Left colon (tissue), 2 donors: Measurements from ENCODE around the gene OSBP. TPM values are rescaled to one million over a fixed set of nuclear protein-coding genes. Genes with fewer than 3 reads are reported as not detected.
A peak's percentile ranks its signal among the peaks of the same experiment; 100 is the strongest.
"Not testable (repeated sequence)": the region's sequence is repeated elsewhere in the genome, so short reads cannot be mapped to it uniquely, and the experiment has no call there.

Experiments used
- ATAC-seq: fragments of 200-7000 bp; cut with Tn5 transposase; one replicate; pipeline ENCODE4 v1.9.1; 2020; ENCODE audit warnings: mild to moderate bottlenecking, moderate library complexity
- DNase-seq, 2 donors: peaks; one replicate each; pipeline ENCODE4 v3.0.0-alpha.2; 2020
- intact Hi-C, 2 donors: fragments of 100-400 bp; cut with DNase I in 1 of 2; cut with micrococcal nuclease in 1 of 2; formaldehyde crosslinking; loops; one replicate each; pipeline versions ENCODE4 v1.11.2 to v1.14.0; 2022; cut with DNase I, micrococcal nuclease
- total RNA-seq, 2 donors: library from RNA; stranded (reverse); fragmentation: NEBNext Ultra II Directional; extraction: Animal tissue kit (Norgen Biotek cat#: 25700); gene quantifications; one replicate each; pipeline ENCODE4 v1.2.1, GENCODE V29; 2021
- donor health status: DM: no; HTN: no; CAD: no.
- donor health status: DM: yes; HTN: yes; CAD: no.

The OSBP gene
- total RNA-seq, 2 donors from 2014 or later, result 51.3 to 62.1 TPM

- intact Hi-C loops, result no loop called here
- DNase-seq (no peak), ATAC-seq (no peak)
These were observed 55.7 kb downstream of the OSBP start for GRCh38 chr11:59559886-59560285.

- no peak for DNase-seq
- intact Hi-C loops, result no loop called here
- ATAC-seq, result no peak
These were observed 57.3 kb downstream of the OSBP start for GRCh38 chr11:59558270-59558643.

- DNase-seq (no peak), ATAC-seq (no peak)
- intact Hi-C loops, result no loop called here
These were observed 58.6 kb downstream of the OSBP start for GRCh38 chr11:59556917-59557348.

- ATAC-seq (no peak), DNase-seq (no peak)
- intact Hi-C loops, result no loop called here
These were observed 59.3 kb downstream of the OSBP start for GRCh38 chr11:59556115-59556916.

- no peak for ATAC-seq
- intact Hi-C loops, result no loop called here
- no peak for DNase-seq
These were observed 59.9 kb downstream of the OSBP start for GRCh38 chr11:59555601-59556114.

- ATAC-seq (no peak), DNase-seq (no peak)
- intact Hi-C loops, result no loop called here
These were observed 62.3 kb downstream of the OSBP start for GRCh38 chr11:59553323-59553722.

GRCh38 chr11:59552844-59553243 lies 62.7 kb downstream of the OSBP start:
- ATAC-seq, result no peak
- intact Hi-C loops, result no loop called here
- no peak for DNase-seq

- intact Hi-C loops, result no loop called here
- DNase-seq, result no peak
- ATAC-seq, result no peak
These were observed 63.7 kb downstream of the OSBP start for GRCh38 chr11:59551659-59552521.

GRCh38 chr11:59550842-59551658 lies 64.5 kb downstream of the OSBP start:
- intact Hi-C loops, result no loop called here
- ATAC-seq (peak; percentile 66), DNase-seq (peak; percentile 68 to 72)

- DNase-seq (peak; percentile 79 to 83), ATAC-seq (peak; percentile 91)
- intact Hi-C loops, result no loop called here
These were observed 65.2 kb downstream of the OSBP start for GRCh38 chr11:59550368-59550841.

- intact Hi-C loops, result no loop called here
- ATAC-seq, result no peak
- no peak for DNase-seq
These were observed 67.3 kb downstream of the OSBP start for GRCh38 chr11:59548309-59548656.

- intact Hi-C loops, ATAC-seq, DNase-seq: not testable (repeated sequence)
These were observed 67.8 kb downstream of the OSBP start for GRCh38 chr11:59547605-59548308.

GRCh38 chr11:59545179-59546020 lies 70.2 kb downstream of the OSBP start:
- ATAC-seq (no peak), DNase-seq (no peak)
- intact Hi-C loops, result no loop called here

GRCh38 chr11:59544869-59545178 lies 70.8 kb downstream of the OSBP start:
- DNase-seq (no peak), ATAC-seq (no peak)
- intact Hi-C loops, result no loop called here

- ATAC-seq, DNase-seq, intact Hi-C loops: not testable (repeated sequence)
These were observed 71.9 kb downstream of the OSBP start for GRCh38 chr11:59543713-59544112.

- intact Hi-C loops, result no loop called here
- no peak for ATAC-seq
- DNase-seq, result no peak
These were observed 73.3 kb downstream of the OSBP start for GRCh38 chr11:59542142-59542810.

- ATAC-seq, result no peak
- intact Hi-C loops, result loop anchor here in 1 of 2 donors (5.0 kb wide), 2 partner anchors 78 to 143 kb away; no protein-coding TSS in a partner anchor
These were observed 80.9 kb downstream of the OSBP start for GRCh38 chr11:59534676-59535075.

More at GRCh38 chr11:59534676-59535075, 80.9 kb downstream of the OSBP start:
- DNase-seq, result no peak
